Neural progenitor cell (in vitro differentiated cells): ENCODE data around the gene TSPAN5.

ENCODE experiments used
- CTCF ChIP-seq: fragments of 200-600 bp; sonication (generic); IDR thresholded peaks from 2 replicates; pipeline ENCODE4 v1.5.1; 2017; ENCODE audit warnings: antibody characterized with exemption, mild to moderate bottlenecking
- EZH2 ChIP-seq: fragments of 200-600 bp; sonication (generic); IDR thresholded peaks from 2 replicates; pipeline ENCODE4 v1.6.1; 2017; ENCODE audit warnings: antibody characterized with exemption, mild to moderate bottlenecking, moderate library complexity
- EZH2phosphoT487 ChIP-seq: fragments of 200-600 bp; sonication (generic); IDR thresholded peaks from 2 replicates; pipeline ENCODE4 v1.6.1; 2017; ENCODE audit warnings: antibody characterized with exemption

DNA sequence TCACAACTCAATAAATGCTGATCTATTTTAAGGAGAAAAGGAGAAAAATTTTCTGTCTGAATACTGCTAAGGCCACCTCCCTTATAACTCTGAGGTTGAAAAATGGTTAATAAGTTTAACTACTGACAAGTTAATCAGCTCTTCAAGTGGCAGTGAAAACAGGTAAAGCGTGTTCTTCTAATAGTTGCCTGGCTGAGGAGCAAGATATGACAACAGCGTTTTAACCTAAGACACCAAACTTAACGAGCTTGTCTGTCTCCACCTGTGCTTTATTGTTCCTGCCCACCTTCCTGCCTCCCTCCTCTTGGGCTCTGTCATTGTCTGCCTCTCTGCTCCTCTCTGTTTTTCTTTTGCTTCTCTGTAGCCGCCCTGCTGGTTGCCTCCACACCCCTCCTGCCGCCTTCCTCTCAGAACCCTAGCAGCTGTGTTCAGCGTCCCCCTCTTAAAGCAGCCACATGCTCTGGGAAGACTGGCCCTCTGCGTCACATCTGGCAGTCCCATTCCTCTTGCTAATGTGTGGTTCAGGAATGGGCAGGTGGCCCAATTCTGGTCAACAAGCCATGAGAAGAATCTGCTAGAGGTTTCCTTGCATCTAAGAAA, 4.3 kb upstream of the TSPAN5 start:
- TF ChIP-seq CTCF (no peak), EZH2 (no peak), EZH2phosphoT487 (no peak)
